GM18526 (cell line): Measurements from ENCODE around the gene ECHDC3.

ENCODE experiments used
- POLR2A ChIP-seq: IDR thresholded peaks from 3 replicates; pipeline ENCODE4 v1.6.1; 2011; ENCODE audit not compliant: insufficient read length; ENCODE audit errors: extremely low read depth

ECHDC3 gene

DNA sequence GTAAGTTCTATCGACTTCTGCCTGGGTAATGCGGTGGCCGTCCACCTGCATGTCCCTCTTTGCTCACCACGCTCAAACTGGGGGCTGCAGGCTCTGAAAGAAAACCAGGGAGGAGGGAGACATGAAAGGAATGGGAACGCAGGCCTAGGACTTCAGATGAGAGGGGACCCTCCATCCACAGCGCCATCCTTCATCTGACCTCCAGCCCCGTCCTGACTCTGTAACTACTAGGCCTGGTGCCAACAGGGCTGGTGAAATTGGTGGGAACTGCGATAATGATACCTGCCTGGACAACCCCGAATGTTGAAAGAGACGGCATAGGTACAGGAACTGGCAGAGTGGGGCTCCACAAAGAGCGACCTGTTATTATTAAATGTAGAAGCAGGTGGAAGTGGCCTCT, 1.3 kb upstream of the ECHDC3 start:
- no peak for TF ChIP-seq POLR2A

DNA sequence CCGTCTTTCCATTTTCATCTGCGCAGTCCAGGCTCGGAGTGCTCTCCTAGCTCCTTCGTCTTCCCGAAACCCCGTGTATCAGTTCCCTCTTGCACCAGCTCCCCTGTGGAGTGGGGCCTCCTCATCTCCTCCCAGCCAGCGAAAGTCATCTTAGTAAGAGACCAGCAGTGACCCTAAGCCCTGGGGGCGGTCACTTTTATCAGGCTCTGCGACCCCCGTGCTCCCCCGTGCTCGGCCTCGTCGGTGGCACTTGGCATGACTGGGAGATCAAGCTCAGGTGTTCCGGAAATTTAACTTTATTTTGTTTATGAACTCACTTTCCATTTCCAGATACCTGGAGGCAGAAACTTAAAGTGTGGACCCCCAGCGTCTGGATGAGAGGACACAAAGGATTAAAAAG, 574 bp upstream of the ECHDC3 start:
- no peak for TF ChIP-seq POLR2A

DNA sequence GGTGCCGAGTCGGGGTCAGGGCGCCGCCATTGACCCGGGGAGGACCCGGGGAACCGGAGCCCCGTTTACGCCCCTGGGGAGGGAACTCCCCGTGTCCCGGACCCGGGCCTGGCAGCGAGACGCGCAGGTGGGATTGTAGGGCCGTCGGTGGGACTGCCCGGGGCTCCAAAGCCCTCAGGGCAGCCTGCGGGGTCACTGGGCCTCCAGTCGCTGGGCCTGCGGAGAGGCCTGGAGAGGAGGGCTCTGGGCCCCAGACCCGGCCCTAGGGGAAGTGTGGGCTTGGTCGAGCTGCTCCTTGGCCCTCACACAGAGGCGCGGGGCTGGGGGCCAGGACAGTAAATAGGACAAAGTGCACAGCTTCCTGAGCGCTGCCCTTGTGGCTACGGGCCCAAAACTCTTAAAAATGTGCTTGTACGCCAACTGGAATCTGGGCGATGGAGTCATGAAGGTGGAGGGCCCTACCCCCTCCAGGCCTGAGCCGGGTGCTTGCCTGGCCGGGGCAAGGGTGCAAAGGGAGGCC, 657 bp downstream of the ECHDC3 start:
- no peak for TF ChIP-seq POLR2A

DNA sequence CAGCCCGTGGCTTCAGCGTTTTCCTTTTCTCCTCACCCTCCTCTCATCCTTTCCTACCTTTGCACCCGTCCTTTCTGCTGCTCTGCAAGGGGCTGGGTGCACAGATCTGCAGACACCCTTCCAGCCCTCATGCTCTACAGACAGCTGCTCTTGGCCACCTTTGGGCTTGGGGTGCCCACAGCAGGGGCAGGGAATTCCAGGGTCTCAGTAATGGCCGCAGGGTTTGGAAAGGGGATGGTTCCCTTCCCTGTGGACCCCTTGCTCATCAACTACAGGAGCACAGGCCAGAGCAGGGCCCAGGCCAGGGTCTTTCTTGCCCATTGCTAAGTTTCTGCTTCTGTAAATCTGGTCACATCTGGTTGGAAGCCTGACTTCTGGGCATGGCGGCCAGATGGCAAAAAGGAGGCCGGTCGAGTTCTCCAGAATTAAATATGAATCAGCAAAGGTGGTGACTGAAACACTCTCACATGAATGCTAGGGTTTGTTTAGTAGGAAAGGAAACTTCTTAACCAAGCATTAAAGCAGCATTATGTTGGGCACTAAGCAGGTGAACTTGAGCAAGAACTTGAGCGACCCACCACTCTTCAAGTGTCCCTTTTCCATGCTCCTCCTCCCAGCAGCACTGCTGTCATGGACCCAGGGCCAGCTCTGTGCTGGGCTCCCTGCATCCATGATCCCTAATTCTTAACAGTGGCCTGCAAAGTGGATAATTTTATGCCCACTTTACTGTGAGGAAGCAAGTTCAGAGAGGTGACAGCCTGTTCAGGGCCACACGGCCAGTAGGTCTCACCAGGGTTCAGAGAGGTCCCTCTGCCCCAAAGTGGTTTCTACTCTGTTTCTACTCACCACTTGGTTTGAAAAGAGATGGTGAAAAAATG, 1.5 kb downstream of the ECHDC3 start:
- TF ChIP-seq POLR2A, result no peak

DNA sequence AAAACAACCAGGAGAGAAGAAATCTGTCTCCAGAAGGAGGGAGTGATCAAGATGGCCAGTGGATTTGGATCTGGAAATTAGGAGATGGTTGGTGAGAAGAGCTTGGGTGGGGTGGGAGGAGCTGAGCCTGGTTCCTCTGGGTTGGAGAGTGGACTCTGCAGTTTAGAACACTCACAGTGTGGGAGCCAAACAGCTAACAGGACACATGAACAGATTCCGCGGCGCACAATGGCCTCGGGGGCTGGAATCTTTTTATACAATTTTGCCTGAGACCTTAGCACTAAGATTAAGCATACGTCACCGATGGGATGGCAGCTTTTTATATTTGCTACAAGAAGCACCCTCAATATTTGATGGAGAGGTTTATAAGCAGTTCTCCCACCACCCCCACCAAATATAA, 2.9 kb downstream of the ECHDC3 start:
- TF ChIP-seq POLR2A, result no peak

DNA sequence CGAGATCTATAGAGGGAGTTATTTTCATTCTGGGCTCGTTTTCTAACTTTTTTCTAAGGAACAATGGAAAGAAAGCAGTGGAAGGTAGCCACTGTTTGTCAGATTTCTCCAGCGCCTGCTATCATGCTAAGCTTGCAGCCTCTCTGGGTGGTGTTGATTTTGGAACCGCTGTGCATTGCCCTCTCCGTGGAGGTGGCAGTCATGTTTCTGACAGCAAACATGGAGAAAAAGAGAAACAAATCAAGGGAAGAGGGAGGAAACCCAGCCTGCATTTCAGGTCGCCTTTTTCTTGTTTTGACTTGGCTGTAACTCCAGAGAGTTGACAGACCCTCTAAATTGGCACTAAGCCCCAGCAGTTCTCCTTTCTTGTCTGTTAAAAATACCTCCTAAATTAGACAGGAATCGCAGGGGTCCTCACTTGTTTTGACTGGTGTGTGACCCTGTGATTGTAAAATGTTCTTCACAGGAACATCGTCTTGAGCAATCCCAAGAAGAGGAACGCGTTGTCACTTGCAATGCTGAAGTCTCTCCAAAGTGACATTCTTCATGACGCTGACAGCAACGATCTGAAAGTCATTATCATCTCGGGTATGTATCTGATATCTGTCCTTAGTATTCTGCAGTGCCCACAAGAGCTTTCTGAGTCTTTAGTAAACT, 4.8 kb downstream of the ECHDC3 start:
- TF ChIP-seq POLR2A, result no peak

DNA sequence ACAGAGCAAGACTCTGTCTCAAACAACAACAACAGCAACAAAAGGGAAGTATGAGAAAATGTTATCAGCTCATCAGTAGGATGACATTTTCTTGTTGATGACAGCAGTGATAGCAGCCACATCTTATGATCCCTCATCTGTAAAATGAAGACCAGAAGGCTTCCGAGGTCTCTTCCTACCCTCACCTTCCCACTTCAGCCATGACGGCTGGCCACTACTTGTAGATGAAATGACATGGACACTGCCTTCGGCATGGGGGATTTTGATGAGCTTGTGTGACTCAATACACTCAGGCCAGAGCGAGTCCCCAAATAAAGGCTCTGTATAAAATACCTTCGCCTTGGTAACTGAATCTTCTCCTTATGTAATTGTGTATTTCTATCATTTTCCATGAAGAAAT, 6.7 kb downstream of the ECHDC3 start:
- no peak for TF ChIP-seq POLR2A

DNA sequence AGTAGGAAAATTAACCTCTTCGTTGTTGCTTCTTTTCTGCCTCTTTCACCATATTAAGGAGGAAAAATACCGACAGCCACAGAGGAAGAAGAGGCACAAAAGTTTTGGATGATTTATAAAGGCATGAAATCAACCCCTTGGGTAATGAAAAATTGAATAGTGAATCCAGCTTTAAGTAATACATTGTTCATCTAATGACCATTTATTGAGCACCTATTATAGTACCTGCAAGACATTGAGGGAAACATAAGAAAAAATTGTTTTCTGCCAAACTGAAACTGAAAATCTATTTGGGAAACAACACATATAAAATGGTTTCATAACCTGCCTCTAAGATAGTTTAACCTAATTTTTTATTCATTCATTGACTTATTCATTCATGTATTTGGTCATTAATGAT, 8.2 kb downstream of the ECHDC3 start:
- no peak for TF ChIP-seq POLR2A

DNA sequence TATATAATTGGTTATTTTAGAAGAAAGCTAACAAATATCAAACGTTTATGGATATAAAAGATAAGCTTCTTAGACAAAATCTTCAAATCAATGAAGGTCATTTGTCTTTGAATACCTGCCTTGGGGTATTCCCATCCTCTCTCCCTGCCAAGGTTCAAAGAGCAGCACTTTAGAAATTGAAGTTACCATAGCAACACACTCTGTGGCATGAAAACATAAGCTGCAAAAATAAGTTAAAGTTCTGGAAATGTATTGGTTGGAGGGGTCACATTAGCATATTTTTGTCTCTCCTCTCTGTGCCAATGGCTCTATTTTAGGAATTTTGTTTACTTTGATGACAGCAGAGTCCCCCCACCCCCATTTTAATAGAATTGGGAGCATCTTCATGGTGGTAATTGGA, 12.0 kb downstream of the ECHDC3 start:
- TF ChIP-seq POLR2A, result no peak

DNA sequence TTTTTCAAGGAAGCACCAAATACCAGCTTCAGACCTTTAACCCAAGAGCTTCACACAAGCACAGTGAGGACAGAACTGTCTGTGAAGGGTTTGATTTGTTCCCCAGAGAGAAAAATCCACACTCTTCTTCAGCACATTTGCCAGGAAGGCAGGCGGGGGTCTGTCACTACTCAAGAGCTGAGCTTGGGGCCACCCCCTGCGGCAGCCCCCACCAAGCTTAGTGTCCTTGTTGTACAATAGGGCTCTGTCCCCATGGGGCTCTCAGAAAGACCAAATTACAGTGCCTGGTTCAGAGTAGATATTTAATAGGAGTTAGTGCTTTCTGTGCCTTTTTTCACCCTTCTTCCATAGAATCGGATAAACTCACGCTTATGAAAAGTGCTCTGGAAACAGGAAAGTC, 12.4 kb downstream of the ECHDC3 start:
- TF ChIP-seq POLR2A, result no peak

DNA sequence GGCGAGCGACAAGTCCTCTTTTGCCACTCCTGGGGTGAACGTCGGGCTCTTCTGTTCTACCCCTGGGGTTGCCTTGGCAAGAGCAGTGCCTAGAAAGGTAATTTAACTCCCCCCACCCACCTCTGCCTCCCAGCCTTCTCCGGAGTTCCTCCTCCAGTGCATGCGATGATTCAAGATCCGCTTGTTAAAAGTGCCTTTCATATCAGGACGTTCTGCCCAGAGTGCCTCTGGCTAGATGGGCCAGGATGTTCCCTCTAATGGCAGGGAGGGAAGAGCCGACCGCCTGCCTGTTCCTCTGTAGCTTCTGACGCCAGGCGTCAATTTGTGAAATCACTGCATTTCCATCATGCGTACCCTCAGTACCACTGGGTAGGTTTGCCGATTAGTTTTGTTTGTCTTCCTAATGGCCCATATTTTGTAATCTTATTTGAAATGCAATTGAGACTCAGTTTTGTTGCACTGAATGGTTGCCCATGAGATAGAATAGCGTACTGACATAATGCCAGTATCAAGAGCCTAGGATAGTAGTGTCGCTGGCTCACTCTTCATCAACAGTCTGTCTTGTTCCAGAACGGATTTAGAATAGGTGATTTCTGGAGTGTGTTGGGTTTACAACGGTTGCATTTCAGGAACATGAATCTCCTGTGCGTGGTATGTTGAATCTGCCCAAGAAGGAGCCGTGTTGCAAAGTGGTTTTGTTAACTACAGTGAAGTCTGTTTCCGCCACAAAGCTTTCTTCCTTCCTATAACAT, 13.5 kb downstream of the ECHDC3 start:
- no peak for TF ChIP-seq POLR2A

DNA sequence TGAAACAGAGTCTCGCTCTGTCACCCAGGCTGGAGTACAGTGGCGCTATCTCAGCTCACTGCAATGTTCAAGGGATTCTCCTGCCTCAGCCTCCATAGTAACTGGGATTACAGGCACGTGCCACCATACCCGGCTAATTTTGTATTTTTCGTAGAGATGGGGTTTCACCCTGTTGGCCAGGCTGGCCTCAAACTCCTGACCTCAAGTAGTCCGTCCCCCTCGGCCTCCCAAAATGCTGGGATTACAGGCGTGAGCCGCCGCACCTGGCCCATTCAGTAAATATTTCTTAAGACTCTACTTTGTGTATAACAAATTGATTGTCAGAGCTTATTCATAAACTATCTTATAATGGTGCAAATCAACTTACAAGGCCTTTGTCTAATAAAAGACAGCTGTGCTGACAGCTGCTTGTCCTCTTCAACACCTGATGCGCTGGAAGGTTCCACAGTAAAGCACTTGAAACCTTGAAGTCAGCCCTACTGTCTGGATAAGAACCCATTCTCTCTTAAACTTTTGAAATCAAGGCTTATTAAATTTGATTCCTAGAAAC, 14.7 kb downstream of the ECHDC3 start:
- TF ChIP-seq POLR2A, result no peak

DNA sequence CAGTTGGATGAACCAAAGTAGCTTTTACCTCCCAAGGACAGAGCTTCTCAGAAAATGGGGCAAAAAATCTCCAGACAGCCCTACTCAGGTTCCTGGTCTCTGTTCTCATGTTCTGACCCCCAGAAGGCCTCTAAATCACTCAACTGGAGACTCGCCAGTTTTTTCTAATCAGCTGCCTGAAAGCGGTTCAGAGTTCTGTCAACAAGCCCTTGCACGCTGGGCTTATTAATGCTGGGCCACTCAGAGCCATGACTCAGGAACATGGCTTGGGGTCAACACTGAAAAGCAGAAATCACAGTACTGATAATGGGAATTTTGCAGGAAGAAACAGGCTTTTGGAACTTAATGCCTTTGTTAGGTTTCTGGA, 15.3 kb downstream of the ECHDC3 start:
- TF ChIP-seq POLR2A, result no peak

DNA sequence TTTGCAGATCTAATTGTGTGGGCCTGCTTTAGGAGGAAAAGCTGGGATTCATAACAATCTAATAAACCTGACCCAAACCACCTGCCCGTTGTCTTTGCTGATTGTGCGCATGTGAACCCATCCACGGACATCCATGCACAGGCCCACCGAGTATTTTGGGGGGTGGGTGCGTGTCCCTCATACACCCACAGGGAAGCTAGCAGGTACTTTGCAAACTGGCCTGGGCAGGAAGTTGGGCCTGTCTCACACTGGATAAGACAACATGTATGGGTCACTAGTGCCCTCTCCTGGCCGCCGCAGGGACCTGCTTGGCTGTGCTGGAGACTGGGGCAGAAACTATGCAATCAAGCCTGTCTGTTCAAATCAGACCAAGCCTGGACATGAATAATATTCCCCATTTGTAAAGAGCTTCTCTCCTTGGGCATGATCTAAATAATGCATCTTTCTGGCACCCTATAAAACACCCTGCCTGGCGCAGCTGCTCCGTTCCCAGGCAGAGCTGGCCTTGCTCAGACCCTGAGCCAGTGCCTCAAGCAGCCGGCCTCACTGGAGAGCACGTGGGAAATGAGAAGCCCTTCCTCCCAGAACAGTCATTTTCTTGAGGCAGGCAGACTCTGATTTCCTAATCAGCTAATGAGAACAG, 15.8 kb downstream of the ECHDC3 start:
- no peak for TF ChIP-seq POLR2A
